GM21737 (cell line): ENCODE measurements around the gene HLF.

Source experiments
- ATAC-seq: cut with Tn5 transposase; IDR thresholded peaks from one replicate; pipeline ENCODE4 v1.9.1; 2021; ENCODE audit warnings: mild to moderate bottlenecking, moderate library complexity; ENCODE audit not compliant: unreplicated experiment

Gene HLF

DNA sequence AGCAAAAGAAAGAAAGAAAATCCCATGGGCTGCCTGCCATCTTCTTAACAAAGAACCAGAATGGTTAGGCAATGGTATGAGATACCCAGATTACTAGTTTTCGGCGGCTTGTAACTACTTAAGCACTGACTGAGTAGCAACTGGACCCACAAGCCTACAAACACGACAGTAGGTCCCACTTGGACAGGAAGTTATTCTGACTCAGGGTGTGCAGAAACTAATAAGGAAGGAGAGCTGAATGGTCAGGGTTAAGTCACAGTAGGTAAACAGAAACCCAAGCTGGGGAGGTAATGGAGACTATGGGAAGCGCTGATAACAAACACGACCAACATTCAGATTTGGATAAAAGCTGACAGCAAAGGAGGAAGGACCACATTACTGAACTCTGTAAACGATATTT, 10.4 kb upstream of the HLF start:
- no peak for ATAC-seq

DNA sequence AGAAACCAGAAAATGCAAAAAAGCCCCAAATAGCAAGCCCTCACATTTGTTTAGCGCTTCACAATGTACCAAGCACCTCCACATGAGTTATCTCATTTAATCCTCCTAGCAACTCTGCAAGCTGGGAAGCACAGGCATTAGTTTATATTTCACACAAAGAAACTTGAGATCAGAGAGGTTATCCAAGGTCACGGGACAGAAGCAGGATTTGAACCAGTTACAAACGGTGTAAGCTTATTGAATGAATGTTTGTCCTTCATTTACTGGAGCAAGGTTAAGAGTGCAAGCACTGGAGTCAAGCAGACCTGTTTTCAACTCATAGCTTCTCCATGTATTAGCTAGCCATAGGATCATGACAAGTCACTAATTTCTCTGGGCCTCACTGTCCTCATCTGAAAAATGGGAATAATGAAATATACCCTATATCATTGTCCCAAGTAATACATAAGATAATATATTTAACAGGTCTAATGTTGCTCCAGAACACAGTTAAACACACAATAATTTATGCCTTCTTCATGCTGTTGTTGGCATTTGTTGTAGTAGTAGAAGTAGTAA, 6.1 kb upstream of the HLF start:
- ATAC-seq: no peak

DNA sequence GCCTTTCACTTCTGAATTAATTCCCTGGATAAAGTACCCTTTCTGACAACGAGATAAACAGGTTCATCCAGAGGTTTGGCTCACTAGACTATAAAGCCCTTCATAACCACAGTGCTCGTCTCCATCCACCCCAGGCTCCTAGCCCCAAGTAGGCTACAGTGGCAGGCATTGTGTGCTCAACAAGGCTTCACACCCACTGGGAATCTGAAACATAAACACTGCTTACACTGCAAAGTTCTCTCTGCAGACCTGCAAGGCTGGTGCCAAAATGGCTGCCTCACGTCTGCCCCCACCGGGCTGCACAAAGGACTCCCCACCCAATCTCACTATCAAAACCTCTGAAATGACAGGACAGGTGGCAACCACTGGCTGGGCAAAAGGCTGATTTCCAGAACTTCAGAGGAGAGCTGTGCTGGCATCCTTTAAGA, 5.1 kb upstream of the HLF start:
- ATAC-seq: no peak

DNA sequence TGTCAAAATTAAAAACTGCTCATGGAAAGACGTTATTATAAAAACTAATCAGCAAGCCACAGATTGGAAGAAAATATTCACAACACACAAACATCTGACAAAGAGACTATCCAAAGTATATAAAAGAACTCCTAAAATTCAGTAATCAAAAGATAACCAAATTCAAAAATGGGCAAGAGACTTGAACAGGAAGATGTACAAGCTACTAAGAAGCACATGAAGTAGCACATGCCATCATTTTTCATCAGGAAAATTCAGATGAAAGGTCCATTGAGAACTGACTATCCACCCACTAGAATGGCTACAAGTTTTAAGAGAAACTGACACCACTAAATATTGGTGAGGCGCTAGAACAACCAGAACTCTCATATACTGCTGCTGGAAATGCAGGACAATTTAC, 3.4 kb upstream of the HLF start:
- ATAC-seq: no peak

DNA sequence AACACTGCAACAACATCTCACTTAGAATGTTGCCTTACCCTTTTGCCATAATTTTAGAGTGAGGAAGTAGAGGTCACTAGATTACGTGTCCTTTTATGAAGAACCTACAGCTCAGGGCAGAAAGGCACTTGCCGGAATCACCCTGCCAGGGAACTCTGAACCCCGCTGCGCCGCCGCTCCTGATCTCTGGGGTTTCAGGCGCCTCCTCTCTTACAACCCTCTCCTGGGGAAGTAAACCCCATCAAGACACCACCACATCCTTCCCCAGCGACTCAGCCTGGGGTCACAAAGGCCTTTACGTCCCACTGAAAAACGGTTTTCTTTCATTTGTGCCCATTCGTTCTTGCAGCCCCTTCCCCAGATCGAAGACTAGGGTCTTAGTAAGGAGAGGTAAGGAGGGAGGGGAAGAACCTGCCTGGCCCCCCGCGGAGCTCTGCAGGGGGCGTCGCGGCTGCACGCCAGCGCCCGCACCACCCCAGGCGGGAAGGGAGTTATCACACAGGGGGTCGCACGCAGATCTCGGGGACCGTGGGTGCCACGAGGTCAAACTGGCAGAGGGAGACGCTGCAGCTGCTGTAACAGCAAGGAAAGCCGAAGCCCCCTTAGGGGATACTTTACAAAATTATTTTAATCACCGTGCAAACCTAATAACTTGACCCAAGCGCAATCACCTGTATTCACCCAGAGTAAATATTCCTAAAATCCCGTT, 1.0 kb upstream of the HLF start:
- ATAC-seq: no peak

DNA sequence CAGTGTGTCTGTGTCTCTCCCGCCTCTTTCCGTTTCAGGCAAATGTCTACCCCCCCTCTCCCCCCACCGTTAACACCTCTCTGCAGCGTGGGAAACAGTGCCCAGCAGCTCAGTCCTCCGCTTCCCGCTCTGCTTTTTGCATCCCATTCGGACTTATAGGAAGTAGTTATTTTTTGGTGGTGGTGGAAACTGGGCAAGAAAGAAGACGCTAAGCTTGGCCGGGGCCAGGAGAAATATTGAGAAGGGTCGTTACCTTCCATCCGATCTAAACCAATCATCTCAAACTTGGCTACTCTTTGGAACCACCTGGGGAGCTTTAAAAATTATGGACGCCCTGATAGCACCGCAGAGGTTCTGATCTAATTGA, 499 bp upstream of the HLF start:
- no peak for ATAC-seq

DNA sequence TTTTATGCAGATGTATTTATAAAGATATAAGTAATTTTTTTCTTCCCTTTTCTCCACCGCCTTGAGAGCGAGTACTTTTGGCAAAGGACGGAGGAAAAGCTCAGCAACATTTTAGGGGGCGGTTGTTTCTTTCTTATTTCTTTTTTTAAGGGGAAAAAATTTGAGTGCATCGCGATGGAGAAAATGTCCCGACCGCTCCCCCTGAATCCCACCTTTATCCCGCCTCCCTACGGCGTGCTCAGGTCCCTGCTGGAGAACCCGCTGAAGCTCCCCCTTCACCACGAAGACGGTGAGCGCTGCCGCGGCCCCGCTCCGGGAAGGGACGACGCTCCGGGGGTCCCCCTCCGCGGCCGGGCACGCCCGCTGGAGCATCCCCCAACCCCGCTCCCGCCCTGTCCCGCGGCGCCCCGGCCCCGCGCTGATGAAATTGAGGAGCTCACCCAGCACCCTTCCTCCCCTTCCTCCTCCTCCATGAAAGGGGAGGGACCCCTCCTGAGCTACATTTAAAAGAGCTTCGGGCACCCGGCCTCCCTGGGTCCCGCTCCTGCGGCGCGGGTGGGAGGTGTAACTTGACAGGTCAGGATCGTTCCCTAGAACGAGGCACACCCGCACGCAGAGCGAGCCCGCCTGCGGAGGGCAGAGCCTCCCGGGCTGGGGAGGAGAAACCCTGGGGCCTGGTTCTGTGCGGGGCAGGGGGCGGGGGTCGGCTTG, 706 bp downstream of the HLF start:
- ATAC-seq: no peak

DNA sequence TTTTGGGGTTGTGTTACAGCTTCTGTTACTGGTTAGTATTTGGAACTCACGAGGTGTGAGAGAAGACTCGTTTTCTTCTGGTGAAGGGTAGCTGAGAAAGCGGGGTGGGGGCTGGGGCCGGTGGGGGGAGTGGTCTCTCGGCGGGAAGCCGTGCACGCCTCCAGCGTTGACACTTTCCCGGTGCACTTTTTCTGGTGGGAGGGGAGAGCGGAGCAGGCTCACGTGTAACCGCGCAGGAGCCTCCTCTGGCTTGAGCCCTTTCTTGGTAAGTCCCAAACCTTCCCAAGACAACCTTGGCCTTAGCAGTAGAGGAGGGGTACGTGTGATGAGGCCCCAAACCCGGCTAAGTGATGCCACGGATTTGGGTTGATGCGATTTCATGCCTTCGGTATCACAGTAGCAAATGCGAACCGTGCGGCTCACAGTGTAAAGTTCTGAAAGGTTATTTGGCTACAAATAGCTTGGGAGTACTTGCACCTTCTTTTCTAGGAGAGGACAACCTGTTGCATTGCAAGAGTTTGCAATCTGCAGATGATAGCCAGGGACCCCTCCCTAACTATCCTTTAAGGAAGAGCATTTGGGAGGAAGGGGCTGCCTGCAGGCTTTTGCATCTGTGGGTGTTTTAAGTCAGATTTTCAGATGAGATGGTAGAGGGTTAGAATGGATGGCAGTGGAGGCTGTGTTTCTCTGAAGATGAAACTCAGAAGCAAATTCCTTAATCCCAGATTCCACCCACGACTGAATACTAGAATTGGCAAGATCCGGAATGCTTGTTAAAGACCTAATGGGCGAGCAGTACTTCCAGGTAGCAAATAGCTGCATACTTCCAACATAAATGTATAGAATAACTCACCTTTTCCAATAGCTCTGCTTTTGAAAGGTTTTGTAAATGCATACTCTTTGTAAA, 1.5 kb downstream of the HLF start:
- no peak for ATAC-seq

DNA sequence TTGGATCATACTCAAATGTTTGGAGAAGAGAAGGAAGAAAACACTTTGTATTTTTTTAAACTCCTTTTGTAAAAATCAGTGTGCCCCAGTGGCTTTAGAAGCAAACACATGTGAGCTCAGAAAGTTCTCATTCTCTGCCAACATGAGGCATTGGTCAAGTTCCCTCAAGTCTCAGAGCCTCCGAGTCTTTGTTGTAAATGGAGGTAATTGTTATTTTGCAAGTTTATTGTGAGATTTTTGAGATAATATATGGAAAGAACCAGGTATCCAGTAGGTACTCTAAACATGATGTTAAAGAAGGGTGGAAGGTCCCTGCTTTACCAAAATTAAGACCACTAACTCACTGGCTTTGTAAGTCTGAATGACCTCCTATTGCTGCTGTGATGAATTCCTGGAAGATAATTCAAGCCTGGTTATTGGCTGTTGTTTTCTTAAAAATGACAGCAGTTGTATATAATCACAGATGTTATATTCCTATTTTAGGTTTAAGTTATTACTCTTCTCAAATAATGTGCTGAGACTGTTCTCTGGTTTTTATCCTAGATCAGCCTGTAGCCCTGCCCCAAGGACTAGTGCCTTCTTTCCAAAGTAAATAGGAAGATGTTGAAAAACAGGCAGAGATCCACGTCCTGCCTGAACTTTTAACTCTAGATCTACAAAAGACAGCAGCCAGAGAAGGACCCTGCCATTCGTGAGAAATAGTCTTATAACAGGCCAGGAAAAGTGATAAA, 2.4 kb downstream of the HLF start:
- no peak for ATAC-seq

DNA sequence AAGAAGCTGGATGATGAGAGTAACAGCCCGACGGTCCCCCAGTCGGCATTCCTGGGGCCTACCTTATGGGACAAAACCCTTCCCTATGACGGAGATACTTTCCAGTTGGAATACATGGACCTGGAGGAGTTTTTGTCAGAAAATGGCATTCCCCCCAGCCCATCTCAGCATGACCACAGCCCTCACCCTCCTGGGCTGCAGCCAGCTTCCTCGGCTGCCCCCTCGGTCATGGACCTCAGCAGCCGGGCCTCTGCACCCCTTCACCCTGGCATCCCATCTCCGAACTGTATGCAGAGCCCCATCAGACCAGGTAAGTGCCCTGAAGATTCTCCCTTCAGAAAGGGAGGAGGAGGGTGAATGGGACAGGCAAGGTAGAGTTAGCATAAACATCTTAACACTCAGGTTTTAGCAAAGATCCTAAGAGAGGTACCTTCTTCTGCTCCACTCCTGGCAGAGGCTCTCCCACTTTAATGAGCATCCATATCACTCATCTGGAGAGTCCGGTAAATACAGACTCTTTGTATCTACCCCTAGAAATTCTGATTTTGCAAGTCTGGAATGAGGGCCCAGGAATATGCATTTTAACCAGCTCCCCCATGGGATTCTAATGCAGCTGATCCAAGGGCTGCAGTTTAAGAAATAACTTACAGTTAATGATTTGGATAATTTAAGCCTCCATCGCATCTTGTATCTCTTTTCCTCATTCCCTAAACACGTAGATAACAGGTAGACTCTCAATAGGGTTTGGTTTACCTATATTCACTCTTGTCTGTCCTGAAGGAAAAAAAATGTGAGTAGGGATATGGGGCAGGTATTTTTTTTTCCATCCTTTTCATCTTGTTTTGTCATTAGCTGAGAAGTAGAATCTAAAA, 3.3 kb downstream of the HLF start:
- no peak for ATAC-seq

DNA sequence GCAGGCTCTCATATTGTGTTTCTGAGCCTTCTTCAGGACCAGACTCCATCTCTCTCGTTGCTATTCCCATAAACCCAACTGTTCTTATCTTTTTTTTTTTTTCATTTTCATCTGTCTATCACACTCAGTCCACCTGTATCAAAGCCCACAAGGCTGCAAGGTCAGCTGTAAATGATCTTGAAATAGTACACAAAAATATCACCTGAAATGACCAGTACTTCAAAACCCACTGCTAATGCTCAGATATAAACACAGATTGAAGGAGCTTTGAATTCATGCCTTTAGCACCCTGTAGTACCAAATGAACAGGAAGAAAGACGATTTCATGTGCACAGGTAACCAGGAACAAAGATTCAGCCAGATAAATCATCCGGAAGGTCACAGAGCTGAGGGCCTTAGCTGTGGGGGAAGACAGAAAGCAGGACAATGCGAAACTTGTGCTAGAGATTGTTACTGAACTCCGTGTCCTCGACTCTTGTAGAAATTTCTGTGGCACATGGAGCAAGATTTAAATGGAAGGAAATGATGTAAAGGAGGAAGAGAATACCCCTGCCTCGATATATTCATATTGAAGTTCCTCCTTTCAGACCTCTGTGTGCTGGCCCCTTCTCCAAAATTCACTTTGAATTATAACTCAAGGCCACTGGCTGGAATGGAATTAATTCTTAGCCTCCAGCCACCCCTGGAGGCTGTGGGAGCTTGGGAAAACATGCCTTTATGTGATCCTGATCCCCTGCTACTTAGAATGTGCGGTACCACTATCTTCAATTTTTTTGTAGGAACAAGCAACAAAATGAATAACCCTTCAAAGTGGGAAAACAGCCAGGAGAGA, 4.1 kb downstream of the HLF start:
- ATAC-seq: no peak

DNA sequence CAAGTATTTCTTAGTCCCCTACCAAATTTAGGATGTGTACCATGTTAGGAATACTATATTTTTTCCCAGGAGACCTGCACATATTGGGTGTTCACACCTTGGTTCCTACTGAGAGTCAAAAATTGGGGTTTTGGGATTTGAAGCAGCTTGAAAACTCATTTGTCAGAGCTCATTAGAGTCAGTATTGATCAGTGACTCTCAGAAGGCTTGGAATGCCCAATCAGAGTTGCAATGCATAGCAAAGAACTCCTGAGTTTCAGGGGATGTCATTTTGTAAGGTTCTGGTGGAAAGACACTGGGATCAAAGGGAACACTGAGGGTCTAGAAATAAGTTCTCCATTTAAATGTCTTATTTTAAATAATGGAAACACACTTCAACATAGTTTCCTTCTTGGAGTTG, 5.1 kb downstream of the HLF start:
- no peak for ATAC-seq

DNA sequence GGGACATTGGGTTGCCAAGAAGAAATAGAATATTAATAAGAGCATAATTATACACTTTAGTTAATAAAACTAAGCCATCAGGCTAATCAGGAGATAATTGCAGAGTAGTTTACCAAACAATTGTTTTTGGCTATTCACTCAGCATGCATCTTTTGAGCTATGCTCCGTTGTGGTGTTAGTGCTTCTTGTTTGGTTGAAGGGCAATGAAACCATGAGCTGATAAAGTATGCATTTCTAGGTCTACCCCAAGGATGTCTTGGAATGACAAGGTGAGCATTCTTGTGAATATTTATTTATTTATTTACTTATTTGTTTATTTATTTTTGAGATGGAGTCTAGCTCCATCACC, 6.4 kb downstream of the HLF start:
- no peak for ATAC-seq

DNA sequence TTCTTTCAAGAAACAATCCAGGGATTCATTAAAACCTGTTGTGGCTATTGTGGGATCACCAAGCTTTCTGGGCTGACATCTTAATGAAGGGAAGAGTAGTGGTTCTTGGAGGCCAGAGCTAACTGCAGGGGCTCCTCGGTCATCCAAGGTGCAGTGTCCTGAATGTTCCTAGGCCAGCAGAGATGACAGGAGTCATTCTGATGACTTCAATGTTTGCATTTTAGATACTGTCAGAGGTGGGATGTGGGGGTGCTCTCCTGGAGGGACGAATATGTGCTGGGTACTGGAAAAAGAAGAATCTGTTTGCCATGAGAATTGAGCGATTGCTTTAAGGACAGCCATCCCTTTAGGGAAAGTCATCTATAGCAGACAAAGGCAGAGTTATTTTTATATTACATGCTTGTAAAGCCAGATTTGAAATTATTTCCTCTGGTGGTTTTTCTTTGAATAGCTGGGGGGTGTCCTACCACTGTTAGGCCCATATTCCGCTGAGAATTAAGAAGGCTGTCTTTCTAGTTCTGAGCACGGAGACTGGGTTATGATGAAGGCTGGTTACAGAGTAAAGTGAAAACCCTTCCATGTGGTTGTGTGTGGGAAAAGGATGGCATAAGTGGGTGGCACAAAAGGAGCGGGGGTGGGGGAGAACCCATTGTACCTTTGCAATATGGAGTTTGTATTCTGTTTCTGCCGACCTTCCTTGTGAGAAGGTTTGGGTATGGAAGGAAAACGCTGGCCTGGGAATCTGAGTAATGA, 7.4 kb downstream of the HLF start:
- no peak for ATAC-seq

DNA sequence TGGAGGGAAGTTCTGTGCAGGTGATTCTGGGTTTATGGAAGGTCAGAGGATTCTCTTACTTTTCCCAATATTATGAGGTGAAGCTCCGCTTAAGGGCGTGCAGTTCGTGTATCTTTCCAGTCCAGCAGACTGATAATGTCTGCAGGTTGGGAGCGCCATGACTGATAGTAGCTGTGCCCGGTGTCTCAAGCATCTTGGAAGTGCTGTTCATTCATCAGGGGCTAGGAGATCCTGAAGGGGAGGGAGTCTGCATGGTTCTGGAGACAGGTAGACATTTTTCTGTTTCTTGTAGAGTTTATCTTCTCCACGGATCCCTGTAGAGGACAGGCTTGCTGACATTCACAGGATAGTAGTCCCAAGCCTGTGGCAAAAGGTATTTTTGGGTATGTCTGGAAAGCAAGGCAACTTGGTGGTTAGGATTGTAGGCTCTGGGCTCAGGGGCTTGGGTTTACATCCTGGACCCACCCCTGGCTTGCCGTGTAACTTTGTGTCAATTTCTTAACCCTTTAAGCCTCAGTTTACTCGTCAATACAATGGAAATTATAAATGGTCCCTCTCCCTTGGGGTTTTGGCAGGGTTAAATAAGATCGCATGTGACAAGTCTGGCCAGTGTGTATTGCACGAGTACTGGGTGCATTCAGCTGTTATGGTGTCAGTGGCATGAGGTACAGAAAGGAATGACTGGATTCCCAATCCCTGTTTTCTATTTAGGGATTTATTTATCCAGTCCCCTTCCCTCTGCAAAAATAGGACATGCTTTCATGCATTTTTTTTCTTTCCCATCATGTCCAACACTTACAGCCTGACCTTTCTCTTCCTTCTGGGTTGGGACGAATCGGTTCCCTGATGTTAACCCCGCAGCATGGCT, 8.2 kb downstream of the HLF start:
- no peak for ATAC-seq

DNA sequence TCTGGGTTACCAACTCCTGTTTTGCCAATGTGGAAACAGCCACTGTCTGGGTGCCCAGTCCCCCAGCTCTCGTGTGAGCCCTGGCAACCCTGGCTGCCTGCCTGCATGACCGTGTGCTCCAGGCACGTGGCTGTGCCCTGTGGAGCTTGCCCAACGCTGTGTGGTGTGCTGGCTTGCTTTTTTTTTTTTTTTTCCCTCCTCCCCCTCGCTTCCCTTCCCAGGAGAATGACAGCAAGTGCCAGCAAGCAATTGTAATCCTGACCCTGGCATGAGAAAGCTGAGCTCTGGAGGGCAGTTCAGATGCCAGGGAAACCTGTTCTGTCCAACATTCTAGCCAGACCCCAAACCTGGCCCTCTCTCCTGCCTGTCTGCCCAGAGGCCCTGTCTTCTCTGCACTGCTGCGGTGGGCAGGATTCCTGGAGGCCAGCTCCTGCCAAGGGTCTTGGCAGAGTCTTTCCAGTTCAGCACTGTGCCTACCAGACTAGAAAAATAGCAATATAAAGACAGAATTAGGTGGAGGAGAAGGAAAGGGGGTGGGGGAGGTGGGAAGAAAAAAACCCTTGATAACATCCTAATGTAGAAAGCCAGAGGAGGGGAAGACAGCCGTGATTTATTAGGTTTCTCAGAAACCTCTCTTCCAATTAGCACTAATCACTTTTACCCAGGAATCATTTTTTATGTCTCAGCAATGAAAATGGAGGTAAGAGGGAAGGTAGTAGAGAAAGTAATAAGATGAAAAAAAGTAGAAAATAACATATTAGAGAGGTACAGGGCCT, 9.0 kb downstream of the HLF start:
- no peak for ATAC-seq
